NCI-H2029 treated with DMSO at 0.1 percent for 48 hours (cell line): ENCODE data around the gene PPP6C.
"Not testable (repeated sequence)": the region's sequence is repeated elsewhere in the genome, so short reads cannot be mapped to it uniquely, and the experiment has no call there.

Experiments used
- DNase-seq: peaks from one replicate; lab custom pipeline; 2025; lab: John Stamatoyannopoulos, UW

Gene PPP6C

DNA sequence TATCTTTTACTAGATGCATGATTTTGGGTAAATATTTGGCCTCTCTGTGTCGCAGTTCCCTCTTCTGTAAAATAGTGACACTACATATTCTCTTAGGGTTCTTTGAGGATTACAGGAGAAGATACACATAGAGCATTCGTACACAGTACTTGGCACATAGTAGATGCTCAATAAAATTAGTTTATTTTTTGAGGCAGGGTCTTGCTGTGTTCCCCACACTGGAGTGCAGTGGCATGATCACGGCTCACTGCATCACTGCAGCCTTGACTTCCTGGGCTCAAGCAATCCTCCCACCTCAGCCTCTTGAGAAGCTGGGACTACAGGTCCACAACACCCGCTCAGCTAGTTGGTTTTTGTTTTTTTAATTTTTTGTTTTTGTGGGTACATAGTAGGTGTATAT lies 47.9 kb downstream of the PPP6C start:
- DNase-seq, result no peak

DNA sequence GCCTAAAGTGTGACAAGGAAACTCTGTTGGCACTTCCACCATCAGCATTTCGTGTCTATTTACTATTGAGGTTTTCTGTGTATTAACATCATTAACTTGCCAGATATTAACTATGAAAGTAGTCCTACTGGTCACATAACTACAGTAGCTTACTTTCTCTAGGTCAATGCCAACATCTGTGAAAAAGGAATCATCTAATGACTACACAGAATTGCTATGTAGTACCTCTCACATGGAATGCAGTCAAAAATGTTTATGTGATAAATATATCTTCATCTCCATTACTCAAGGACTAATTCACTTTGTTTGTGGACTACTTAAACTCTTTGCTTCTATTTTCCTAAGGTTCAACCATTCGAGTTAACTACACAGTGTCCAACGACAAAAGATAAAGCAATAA lies 48.4 kb downstream of the PPP6C start:
- DNase-seq, result no peak

DNA sequence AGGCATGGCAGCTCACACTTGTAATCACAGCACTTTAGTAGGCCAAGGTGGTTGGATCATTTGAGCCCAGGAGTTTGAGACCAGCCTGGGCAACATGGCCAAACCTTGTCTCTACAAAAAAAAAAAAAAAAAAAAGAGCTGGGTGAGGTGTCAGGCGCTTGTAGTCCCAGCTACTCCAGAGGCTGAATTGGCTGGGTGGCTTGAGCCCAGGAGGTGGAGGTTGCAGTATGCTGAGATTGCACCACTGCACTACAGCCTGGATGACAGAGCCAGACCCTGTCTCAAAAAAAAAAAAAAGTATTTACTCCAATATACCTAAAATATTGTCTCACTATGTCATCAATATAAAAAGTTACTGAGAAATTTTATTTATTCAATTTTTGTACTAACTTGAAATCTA lies 49.0 kb downstream of the PPP6C start:
- no peak for DNase-seq

GRCh38 chr9:125137200-125137599 lies 52.4 kb downstream of the PPP6C start:
- no peak for DNase-seq

DNA sequence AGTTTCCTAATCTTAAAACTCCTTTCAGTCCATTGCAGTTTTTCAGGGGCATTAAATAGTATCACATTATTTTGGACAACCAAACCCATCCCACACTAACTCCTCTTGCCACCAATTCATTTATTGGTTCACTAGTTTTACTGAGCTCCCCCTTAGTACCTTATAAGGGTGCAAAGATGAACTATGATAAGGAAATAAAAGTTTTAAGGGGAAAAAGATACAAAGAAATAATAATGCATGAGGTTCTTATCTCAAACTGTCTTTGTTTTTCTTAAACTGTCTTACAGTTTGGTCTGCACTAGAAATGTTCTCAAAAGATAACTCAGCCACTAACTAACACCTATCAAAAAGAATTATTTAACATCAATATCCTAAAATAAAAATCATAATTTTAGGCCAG lies 54.6 kb downstream of the PPP6C start:
- DNase-seq, result no peak

GRCh38 chr9:125133403-125134329 lies 55.9 kb downstream of the PPP6C start:
- DNase-seq, result no peak

DNA sequence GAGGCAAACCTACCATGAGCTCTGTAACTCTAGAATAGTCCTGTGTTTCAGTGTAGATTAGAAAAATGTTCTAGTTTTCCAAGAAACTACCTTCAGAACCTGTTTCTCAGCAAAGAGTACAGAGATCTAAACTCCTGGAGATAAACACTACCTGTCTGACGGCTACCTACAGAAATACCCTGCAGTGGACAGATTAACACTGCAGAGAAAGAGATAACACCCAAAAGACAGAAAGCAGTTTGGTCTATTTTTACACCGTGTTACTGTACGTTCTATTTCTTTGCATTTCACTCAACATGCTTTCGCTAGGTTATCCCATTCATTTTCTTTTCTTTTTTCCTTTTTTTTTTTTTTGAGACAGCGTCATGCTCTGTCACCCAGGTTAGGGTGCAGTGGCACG lies 57.8 kb downstream of the PPP6C start:
- no peak for DNase-seq

GRCh38 chr9:125126019-125126746 lies 63.4 kb downstream of the PPP6C start:
- no peak for DNase-seq

DNA sequence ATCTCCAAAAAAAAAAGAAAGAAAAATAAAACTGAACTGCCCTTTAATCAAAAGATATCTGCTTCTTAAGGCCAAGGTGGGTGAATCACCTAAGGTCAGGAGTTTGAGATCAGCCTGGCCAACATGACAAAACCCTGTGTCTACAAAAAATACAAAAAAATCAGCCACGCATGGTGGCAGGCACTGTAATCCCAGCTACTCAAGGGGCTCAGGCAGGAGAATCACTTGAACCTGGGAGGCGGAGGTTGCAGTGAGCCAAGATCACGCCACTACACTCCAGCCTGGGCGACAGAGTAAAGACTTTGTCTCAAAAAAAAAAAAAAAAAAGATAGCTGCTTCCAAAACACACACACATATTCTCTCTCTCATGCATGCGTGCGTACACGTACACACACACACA lies 64.1 kb downstream of the PPP6C start:
- DNase-seq, result no peak

GRCh38 chr9:125121146-125121545 lies 68.5 kb downstream of the PPP6C start:
- DNase-seq, result no peak

DNA sequence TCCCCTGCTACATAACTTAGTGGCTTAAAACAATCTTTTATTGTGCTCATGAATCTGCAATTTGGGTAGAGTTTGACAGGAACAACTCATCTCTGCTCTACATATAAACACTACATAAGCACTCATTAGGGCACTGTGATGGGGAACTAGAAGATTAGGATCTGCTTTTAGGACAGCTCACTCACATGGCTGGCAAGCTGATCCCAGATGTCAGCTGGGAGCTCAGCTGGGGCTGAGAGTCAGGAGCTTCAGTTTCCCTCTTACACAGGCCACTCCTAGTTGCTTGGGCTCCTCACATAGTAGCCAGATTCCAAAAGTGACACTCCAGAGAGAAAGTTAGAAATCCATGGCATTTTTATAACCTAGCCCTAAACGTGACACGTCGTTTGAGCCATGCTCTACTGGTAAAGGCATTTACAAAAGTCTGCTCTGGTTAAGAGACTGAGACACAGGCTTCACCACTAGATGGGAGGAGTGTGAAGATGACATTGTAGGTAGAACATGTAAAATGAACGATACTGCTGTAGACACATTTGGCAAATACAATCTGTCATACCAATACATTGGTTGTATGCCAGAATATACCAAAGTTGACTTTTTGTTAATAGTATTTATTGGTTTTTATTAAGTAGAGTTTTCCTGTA lies 69.8 kb downstream of the PPP6C start:
- DNase-seq, result no peak

GRCh38 chr9:125118696-125119095 lies 70.9 kb downstream of the PPP6C start:
- not testable (repeated sequence) for DNase-seq

DNA sequence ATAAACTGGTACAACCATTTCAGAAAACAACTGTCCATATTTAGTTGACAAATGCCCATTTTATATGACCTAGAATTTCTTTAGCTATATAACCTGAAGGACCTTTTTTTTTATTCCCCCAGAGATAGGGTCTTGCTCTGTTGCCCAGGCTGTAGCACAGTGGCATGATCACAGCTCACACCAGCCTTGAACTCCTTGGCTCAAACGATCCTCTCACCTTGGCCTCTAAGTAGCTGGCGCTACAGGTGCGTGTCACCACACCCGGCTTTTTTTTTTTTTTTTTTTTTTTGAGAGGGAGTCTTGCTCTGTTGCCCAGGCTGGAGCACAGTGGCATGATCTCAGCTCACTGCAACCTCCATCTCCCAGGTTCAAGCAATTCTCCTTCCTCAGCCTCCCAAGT lies 75.1 kb downstream of the PPP6C start:
- not testable (repeated sequence) for DNase-seq

DNA sequence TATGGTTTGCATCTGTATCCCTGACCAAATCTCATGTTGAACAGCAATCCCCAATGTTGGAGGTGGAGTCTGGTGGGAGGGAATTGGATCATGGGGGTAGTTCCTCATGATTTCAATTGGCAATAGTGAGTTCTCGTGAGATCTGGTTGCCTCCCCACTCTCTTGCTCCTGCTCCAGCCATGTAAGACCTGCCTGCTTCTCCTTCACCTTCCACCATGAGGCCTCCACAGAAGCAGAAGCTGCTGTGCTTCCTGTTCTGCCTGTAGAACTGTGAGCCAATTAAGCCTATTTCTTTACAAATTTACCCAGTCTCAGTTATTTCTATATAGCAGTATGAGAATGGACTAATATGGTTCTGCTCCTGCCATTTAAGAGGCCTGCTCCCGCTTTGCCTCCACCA lies 79.1 kb downstream of the PPP6C start:
- DNase-seq, result no peak

DNA sequence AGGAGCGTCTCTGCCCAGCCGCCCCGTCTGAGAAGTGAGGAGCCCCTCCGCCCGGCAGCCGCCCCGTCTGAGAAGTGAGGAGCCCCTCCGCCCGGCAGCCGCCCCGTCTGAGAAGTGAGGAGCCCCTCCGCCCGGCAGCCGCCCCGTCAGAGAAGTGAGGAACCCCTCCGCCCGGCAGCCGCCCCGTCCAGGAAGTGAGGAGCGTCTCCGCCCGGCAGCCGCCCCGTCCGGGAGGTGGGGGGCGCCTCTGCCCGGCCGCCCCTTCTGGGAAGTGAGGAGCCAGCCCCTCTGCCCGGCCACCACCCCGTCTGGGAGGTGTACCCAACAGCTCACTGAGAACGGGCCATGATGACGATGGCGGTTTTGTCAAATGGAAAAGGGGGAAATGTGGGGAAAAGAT lies 81.1 kb downstream of the PPP6C start:
- not testable (repeated sequence) for DNase-seq

DNA sequence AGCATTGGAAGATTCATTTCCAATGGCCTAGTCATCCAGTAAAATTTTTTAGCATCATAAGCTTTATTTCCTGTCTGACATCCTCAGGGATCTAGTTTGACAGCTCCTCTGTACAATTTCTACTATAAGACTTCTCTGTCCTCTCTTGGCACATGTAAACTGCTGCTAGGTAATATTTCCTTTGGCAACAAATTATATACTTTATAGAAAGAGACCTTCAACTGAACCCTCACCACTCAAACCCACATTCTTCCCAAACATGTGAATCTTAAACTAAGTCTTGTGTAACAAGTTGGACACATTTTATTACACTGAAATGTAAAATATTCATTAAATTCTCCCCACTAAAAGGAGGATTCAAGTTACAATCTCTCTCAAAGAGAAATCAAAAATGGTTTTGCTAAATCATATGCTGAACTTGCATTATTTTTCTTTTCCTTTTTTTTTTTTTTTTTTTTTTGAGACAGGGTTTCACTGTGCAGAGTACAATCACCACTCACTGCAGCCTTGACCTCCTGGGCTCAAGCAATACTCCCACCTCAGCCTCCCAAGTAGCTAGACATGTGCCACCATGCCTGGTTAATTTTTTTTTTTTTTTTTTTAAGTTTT lies 83.2 kb downstream of the PPP6C start:
- DNase-seq, result no peak

- DNase-seq, result no peak
Measured at GRCh38 chr9:125103770-125104460, 85.7 kb downstream of the PPP6C start.

- DNase-seq, result no peak
Measured at GRCh38 chr9:125103021-125103420, 86.6 kb downstream of the PPP6C start.

- no peak for DNase-seq
Measured at GRCh38 chr9:125100822-125101221, 88.8 kb downstream of the PPP6C start.

GRCh38 chr9:125099816-125100215 lies 89.8 kb downstream of the PPP6C start:
- DNase-seq, result peak; percentile 34
